Endothelial cell of umbilical vein (primary cell): Measurements from ENCODE around the gene BCAS3. TPM values are rescaled to one million over a fixed set of nuclear protein-coding genes. Genes with fewer than 3 reads are reported as not detected.

ENCODE experiments used
- BruUV-seq: library from RNA; stranded (reverse); fragments of 400-500 nt; replicated peaks from 2 replicates; lab custom pipeline; 2021; lab: Mats Ljungman, UMichigan
- CTCF ChIA-PET: fragments of 300-600, 350-600 bp; sonication (Branson Sonifier 250); formaldehyde crosslinking; loops from one replicate; lab custom pipeline; 2021; ENCODE audit warnings: antibody characterized with exemption, inconsistent platforms; lab: Charles Lee
- POLR2A ChIA-PET: fragments of 300-600, 350-600 bp; sonication (Branson Sonifier 250); formaldehyde crosslinking; loops from one replicate; lab custom pipeline; 2021; ENCODE audit warnings: antibody characterized with exemption, inconsistent platforms; lab: Charles Lee
- DNase-seq: peaks from one replicate; pipeline ENCODE4 v3.0.0-alpha.2; 2011; ENCODE audit warnings: low read depth, low spot score
- FAIRE-seq: peaks from 2 replicates; lab custom pipeline; 2011; peaks lifted over from hg19 to GRCh38; lab: Jason Lieb, UNC
- H2AFZ ChIP-seq: 2 replicates; pipeline ENCODE4 v1.6.0; 2012; ENCODE audit warnings: low read depth, low read length, control low read depth, inconsistent platforms
- H3K27ac ChIP-seq: 2 replicates; pipeline ENCODE4 v1.5.1; 2011; ENCODE audit warnings: low read depth, mild to moderate bottlenecking, control low read depth, low read length, moderate library complexity; ENCODE audit not compliant: insufficient read depth
- H3K27me3 ChIP-seq, 2 experiments: 2 replicates each; pipeline versions ENCODE4 v1.6.0 to v1.6.1; 2011; ENCODE audit warnings: low read length in 2 of 2, mixed read lengths in 1 of 2; ENCODE audit not compliant: control insufficient read depth in 2 of 2, insufficient read depth in 2 of 2
- H3K36me3 ChIP-seq, 2 experiments: 2 replicates in 1 of 2; 3 replicates in 1 of 2; pipeline ENCODE4 v1.5.1; 2011; ENCODE audit warnings: low read length in 2 of 2, mild to moderate bottlenecking in 1 of 2, moderate library complexity in 1 of 2; ENCODE audit not compliant: control insufficient read depth in 2 of 2, insufficient read depth in 2 of 2; ENCODE audit errors: extremely low read depth in 1 of 2
- H3K4me1 ChIP-seq: 3 replicates; pipeline ENCODE4 v1.5.1; 2011; ENCODE audit warnings: mild to moderate bottlenecking, low read length; ENCODE audit not compliant: control insufficient read depth, insufficient read depth; ENCODE audit errors: extremely low read depth
- H3K4me2 ChIP-seq: 2 replicates; pipeline ENCODE4 v1.6.1; 2011; ENCODE audit warnings: low read length, control low read depth, mixed read lengths; ENCODE audit not compliant: insufficient read depth
- H3K4me3 ChIP-seq, 3 experiments: fragments of 200-600 bp in 1 of 3; sonication (generic), shearing (Covaris generic) in 1 of 3; replicated peaks in 1 of 3; 2 replicates each; pipeline ENCODE4 v1.5.1; 2011 to 2016; ENCODE audit warnings: control low read depth in 3 of 3, low read length in 3 of 3, mild to moderate bottlenecking in 2 of 3, inconsistent platforms in 1 of 3, low read depth in 1 of 3, moderate library complexity in 1 of 3; ENCODE audit not compliant: insufficient read depth in 1 of 3
- H3K79me2 ChIP-seq: 2 replicates; pipeline ENCODE4 v1.6.0; 2012; ENCODE audit warnings: low read length, inconsistent platforms; ENCODE audit not compliant: control insufficient read depth, insufficient read depth
- H3K9ac ChIP-seq: replicated peaks from 2 replicates; pipeline ENCODE3; 2011; ENCODE audit warnings: low read length, control low read depth; ENCODE audit not compliant: insufficient read depth; ENCODE audit errors: extremely low read depth
- H3K9me1 ChIP-seq: replicated peaks from 3 replicates; pipeline ENCODE4 v1.6.0; 2011; ENCODE audit warnings: mild to moderate bottlenecking, low read length; ENCODE audit not compliant: control insufficient read depth, insufficient read depth; ENCODE audit errors: extremely low read depth
- H3K9me3 ChIP-seq: replicated peaks from 2 replicates; pipeline ENCODE4 v1.5.1; 2012; ENCODE audit warnings: low read length, inconsistent platforms; ENCODE audit not compliant: control insufficient read depth, insufficient read depth
- H4K20me1 ChIP-seq: replicated peaks from 2 replicates; pipeline ENCODE3; 2011; ENCODE audit warnings: mild to moderate bottlenecking, low read length; ENCODE audit not compliant: control insufficient read depth, insufficient read depth; ENCODE audit errors: extremely low read depth
- EZH2 ChIP-seq: IDR thresholded peaks from 2 replicates; pipeline ENCODE4 v1.6.1; 2012; ENCODE audit warnings: borderline replicate concordance, low read depth, mild to moderate bottlenecking, moderate library complexity, low read length, inconsistent platforms; ENCODE audit not compliant: severe bottlenecking
- FOS ChIP-seq: IDR thresholded peaks from 2 replicates; pipeline ENCODE4 v1.6.1; 2011; ENCODE audit warnings: mild to moderate bottlenecking, low read length, moderate library complexity, borderline replicate concordance; ENCODE audit not compliant: insufficient read depth
- GATA2 ChIP-seq: IDR thresholded peaks from 2 replicates; pipeline ENCODE4 v1.7.0; 2011; ENCODE audit warnings: low read depth, mild to moderate bottlenecking, moderate library complexity, mixed read lengths, low read length; ENCODE audit not compliant: insufficient read length, insufficient read depth
- JUN ChIP-seq: IDR thresholded peaks from 2 replicates; pipeline ENCODE4 v1.6.1; 2011; ENCODE audit warnings: borderline replicate concordance, low read depth; ENCODE audit not compliant: insufficient read length, insufficient read depth
- MYC ChIP-seq: IDR thresholded peaks from one replicate; pipeline ENCODE4 v1.6.1; 2011; ENCODE audit warnings: mild to moderate bottlenecking, low read depth, low read length
- POLR2A ChIP-seq: IDR thresholded peaks from 2 replicates; pipeline ENCODE4 v1.6.1; 2012; ENCODE audit warnings: low read depth, mild to moderate bottlenecking, control low read depth, low read length
- POLR2AphosphoS5 ChIP-seq: IDR thresholded peaks from 2 replicates; pipeline ENCODE4 v1.6.1; 2012; ENCODE audit warnings: low read depth, mild to moderate bottlenecking, control low read depth, low read length, moderate library complexity; ENCODE audit not compliant: insufficient read depth
- dilution Hi-C: fragments of 300-500 bp; cut with MboI; formaldehyde crosslinking; loops from one replicate; pipeline ENCODE4 v1.15.0; 2019; ENCODE audit warnings: low sequenced_read_pairs; ENCODE audit not compliant: extremely low pct_ligation_motif_present
- intact Hi-C: fragments of 100-400 bp; cut with micrococcal nuclease; formaldehyde crosslinking; loops from one replicate; pipeline ENCODE4 v1.10.0; 2022
- polyA plus RNA-seq, 4 experiments: library from polyadenylated mRNA; depleted of rRNA in 3 of 4; stranded (reverse) in 3 of 4; unstranded in 1 of 4; fragments of >200 nt; gene quantifications; 2 replicates each; pipeline versions ENCODE4 v1.2.1 to v1.2.3, GENCODE V29; 2011 to 2012; ENCODE audit warnings: missing spikeins in 1 of 4
- total RNA-seq: library from RNA; stranded (reverse); gene quantifications from 2 replicates; pipeline ENCODE4 v1.2.3, GENCODE V29; 2021
- TF ChIP-seq, protein P1 (sequence below): IDR thresholded peaks from 2 replicates; pipeline ENCODE4 v1.6.1; 2011; ENCODE audit not compliant: insufficient read depth, insufficient read length
- TF ChIP-seq, protein P2 (sequence below), 2 donors: IDR thresholded peaks; 1 replicate in 1 of 2; 2 replicates in 1 of 2; pipeline ENCODE4 v1.5.1; 2011; ENCODE audit warnings: low read length in 2 of 2, mild to moderate bottlenecking in 2 of 2, moderate library complexity in 2 of 2, control low read depth in 1 of 2, inconsistent platforms in 1 of 2, low read depth in 1 of 2; ENCODE audit not compliant: insufficient read depth in 1 of 2; ENCODE audit errors: extremely low read depth in 1 of 2

Gene BCAS3
- total and polyA plus RNA-seq, 2 donors (not counting 3 experiments of a cell fraction or from before 2014, with no cell fraction given): 8.2 to 16.0 TPM

DNA sequence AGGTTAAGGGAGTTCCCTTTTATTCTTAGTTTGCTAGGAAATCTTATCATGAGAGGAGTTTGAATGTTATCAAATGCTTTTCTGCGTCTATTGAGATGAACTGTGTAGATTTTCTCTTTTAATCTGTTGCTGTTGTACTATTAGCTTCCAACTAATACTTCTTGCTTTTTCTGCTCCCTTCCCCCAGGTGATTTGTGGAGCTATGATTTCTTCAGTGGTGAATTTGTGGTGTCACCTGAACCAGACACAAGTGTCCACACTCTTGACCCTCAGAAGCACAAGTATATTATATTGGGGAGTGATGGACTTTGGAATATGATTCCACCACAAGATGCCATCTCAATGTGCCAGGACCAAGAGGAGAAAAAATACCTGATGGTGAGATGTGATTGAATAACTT is 29.9 kb upstream of the BCAS3 start:
- FAIRE-seq (no peak), DNase-seq (no peak)
- TF ChIP-seq, protein P1, sequence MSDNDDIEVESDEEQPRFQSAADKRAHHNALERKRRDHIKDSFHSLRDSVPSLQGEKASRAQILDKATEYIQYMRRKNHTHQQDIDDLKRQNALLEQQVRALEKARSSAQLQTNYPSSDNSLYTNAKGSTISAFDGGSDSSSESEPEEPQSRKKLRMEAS: no peak
- TF ChIP-seq POLR2AphosphoS5 (no peak), MYC (no peak), JUN (no peak), FOS (no peak), POLR2A (no peak), EZH2 (no peak), GATA2 (no peak)
- TF ChIP-seq, protein P2, sequence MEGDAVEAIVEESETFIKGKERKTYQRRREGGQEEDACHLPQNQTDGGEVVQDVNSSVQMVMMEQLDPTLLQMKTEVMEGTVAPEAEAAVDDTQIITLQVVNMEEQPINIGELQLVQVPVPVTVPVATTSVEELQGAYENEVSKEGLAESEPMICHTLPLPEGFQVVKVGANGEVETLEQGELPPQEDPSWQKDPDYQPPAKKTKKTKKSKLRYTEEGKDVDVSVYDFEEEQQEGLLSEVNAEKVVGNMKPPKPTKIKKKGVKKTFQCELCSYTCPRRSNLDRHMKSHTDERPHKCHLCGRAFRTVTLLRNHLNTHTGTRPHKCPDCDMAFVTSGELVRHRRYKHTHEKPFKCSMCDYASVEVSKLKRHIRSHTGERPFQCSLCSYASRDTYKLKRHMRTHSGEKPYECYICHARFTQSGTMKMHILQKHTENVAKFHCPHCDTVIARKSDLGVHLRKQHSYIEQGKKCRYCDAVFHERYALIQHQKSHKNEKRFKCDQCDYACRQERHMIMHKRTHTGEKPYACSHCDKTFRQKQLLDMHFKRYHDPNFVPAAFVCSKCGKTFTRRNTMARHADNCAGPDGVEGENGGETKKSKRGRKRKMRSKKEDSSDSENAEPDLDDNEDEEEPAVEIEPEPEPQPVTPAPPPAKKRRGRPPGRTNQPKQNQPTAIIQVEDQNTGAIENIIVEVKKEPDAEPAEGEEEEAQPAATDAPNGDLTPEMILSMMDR (IDR thresholded peaks at IDR 0.05; ENCODE audit: extremely low read depth in 1 of 2, insufficient read depth in 1 of 2, low read depth in 1 of 2, low read length in 2 of 2): no peak
- H2AFZ ChIP-seq: no peak overlapping the region
- no peaks in the 10 kb centered on the region for H3K9me3 ChIP-seq
- intact Hi-C loops: no loop called here
- H3K4me2 ChIP-seq: no peak overlapping the region
- no peaks in the 10 kb centered on the region for H3K9me1 ChIP-seq
- CTCF ChIA-PET: no interaction called here
- H3K27me3 ChIP-seq: no peaks in the 10 kb centered on the region
- peaks cover 35% of the 10 kb centered on the region for H3K79me2 ChIP-seq
- H3K4me3 ChIP-seq: no peak overlapping the region
- peaks cover 2% of the 10 kb centered on the region for H4K20me1 ChIP-seq
- POLR2A ChIA-PET: no interaction called here
- H3K27ac ChIP-seq: no peak overlapping the region
- H3K36me3 ChIP-seq: peaks cover 3 to 5% of the 10 kb centered on the region in 2 experiments
- dilution Hi-C loops: no loop called here
- no peak overlapping the region for H3K9ac ChIP-seq
- BruUV-seq: no TSS peak
- H3K4me1 ChIP-seq: no peaks in the 10 kb centered on the region
